Endothelial cell of umbilical vein (primary cell): ENCODE results near the gene ALKBH6. TPM values are rescaled to one million over a fixed set of nuclear protein-coding genes. Genes with fewer than 3 reads are reported as not detected.

Source experiments
- BruUV-seq: library from RNA; stranded (reverse); fragments of 400-500 nt; replicated peaks from 2 replicates; lab custom pipeline; 2021; lab: Mats Ljungman, UMichigan
- CTCF ChIA-PET: fragments of 300-600, 350-600 bp; sonication (Branson Sonifier 250); formaldehyde crosslinking; loops from one replicate; lab custom pipeline; 2021; ENCODE audit warnings: antibody characterized with exemption, inconsistent platforms; lab: Charles Lee
- POLR2A ChIA-PET: fragments of 300-600, 350-600 bp; sonication (Branson Sonifier 250); formaldehyde crosslinking; loops from one replicate; lab custom pipeline; 2021; ENCODE audit warnings: antibody characterized with exemption, inconsistent platforms; lab: Charles Lee
- DNase-seq: peaks from one replicate; pipeline ENCODE4 v3.0.0-alpha.2; 2011; ENCODE audit warnings: low read depth, low spot score
- FAIRE-seq: peaks from 2 replicates; lab custom pipeline; 2011; peaks lifted over from hg19 to GRCh38; lab: Jason Lieb, UNC
- H2AFZ ChIP-seq: 2 replicates; pipeline ENCODE4 v1.6.0; 2012; ENCODE audit warnings: low read depth, low read length, control low read depth, inconsistent platforms
- H3K27ac ChIP-seq: 2 replicates; pipeline ENCODE4 v1.5.1; 2011; ENCODE audit warnings: low read depth, mild to moderate bottlenecking, control low read depth, low read length, moderate library complexity; ENCODE audit not compliant: insufficient read depth
- H3K27me3 ChIP-seq, 2 experiments: 2 replicates each; pipeline versions ENCODE4 v1.6.0 to v1.6.1; 2011; ENCODE audit warnings: low read length in 2 of 2, mixed read lengths in 1 of 2; ENCODE audit not compliant: control insufficient read depth in 2 of 2, insufficient read depth in 2 of 2
- H3K36me3 ChIP-seq, 2 experiments: 2 replicates in 1 of 2; 3 replicates in 1 of 2; pipeline ENCODE4 v1.5.1; 2011; ENCODE audit warnings: low read length in 2 of 2, mild to moderate bottlenecking in 1 of 2, moderate library complexity in 1 of 2; ENCODE audit not compliant: control insufficient read depth in 2 of 2, insufficient read depth in 2 of 2; ENCODE audit errors: extremely low read depth in 1 of 2
- H3K4me1 ChIP-seq: 3 replicates; pipeline ENCODE4 v1.5.1; 2011; ENCODE audit warnings: mild to moderate bottlenecking, low read length; ENCODE audit not compliant: control insufficient read depth, insufficient read depth; ENCODE audit errors: extremely low read depth
- H3K4me2 ChIP-seq: 2 replicates; pipeline ENCODE4 v1.6.1; 2011; ENCODE audit warnings: low read length, control low read depth, mixed read lengths; ENCODE audit not compliant: insufficient read depth
- H3K4me3 ChIP-seq, 3 experiments: fragments of 200-600 bp in 1 of 3; sonication (generic), shearing (Covaris generic) in 1 of 3; replicated peaks in 1 of 3; 2 replicates each; pipeline ENCODE4 v1.5.1; 2011 to 2016; ENCODE audit warnings: control low read depth in 3 of 3, low read length in 3 of 3, mild to moderate bottlenecking in 2 of 3, inconsistent platforms in 1 of 3, low read depth in 1 of 3, moderate library complexity in 1 of 3; ENCODE audit not compliant: insufficient read depth in 1 of 3
- H3K79me2 ChIP-seq: 2 replicates; pipeline ENCODE4 v1.6.0; 2012; ENCODE audit warnings: low read length, inconsistent platforms; ENCODE audit not compliant: control insufficient read depth, insufficient read depth
- H3K9ac ChIP-seq: replicated peaks from 2 replicates; pipeline ENCODE3; 2011; ENCODE audit warnings: low read length, control low read depth; ENCODE audit not compliant: insufficient read depth; ENCODE audit errors: extremely low read depth
- H3K9me1 ChIP-seq: replicated peaks from 3 replicates; pipeline ENCODE4 v1.6.0; 2011; ENCODE audit warnings: mild to moderate bottlenecking, low read length; ENCODE audit not compliant: control insufficient read depth, insufficient read depth; ENCODE audit errors: extremely low read depth
- H3K9me3 ChIP-seq: replicated peaks from 2 replicates; pipeline ENCODE4 v1.5.1; 2012; ENCODE audit warnings: low read length, inconsistent platforms; ENCODE audit not compliant: control insufficient read depth, insufficient read depth
- H4K20me1 ChIP-seq: replicated peaks from 2 replicates; pipeline ENCODE3; 2011; ENCODE audit warnings: mild to moderate bottlenecking, low read length; ENCODE audit not compliant: control insufficient read depth, insufficient read depth; ENCODE audit errors: extremely low read depth
- GATA2 ChIP-seq: IDR thresholded peaks from 2 replicates; pipeline ENCODE4 v1.7.0; 2011; ENCODE audit warnings: low read depth, mild to moderate bottlenecking, moderate library complexity, mixed read lengths, low read length; ENCODE audit not compliant: insufficient read length, insufficient read depth
- POLR2A ChIP-seq: IDR thresholded peaks from 2 replicates; pipeline ENCODE4 v1.6.1; 2012; ENCODE audit warnings: low read depth, mild to moderate bottlenecking, control low read depth, low read length
- dilution Hi-C: fragments of 300-500 bp; cut with MboI; formaldehyde crosslinking; loops from one replicate; pipeline ENCODE4 v1.15.0; 2019; ENCODE audit warnings: low sequenced_read_pairs; ENCODE audit not compliant: extremely low pct_ligation_motif_present
- intact Hi-C: fragments of 100-400 bp; cut with micrococcal nuclease; formaldehyde crosslinking; loops from one replicate; pipeline ENCODE4 v1.10.0; 2022
- polyA plus RNA-seq, 4 experiments: library from polyadenylated mRNA; depleted of rRNA in 3 of 4; stranded (reverse) in 3 of 4; unstranded in 1 of 4; fragments of >200 nt; gene quantifications; 2 replicates each; pipeline versions ENCODE4 v1.2.1 to v1.2.3, GENCODE V29; 2011 to 2012; ENCODE audit warnings: missing spikeins in 1 of 4
- total RNA-seq: library from RNA; stranded (reverse); gene quantifications from 2 replicates; pipeline ENCODE4 v1.2.3, GENCODE V29; 2021
- TF ChIP-seq, protein P1 (sequence below), 2 donors: IDR thresholded peaks; 1 replicate in 1 of 2; 2 replicates in 1 of 2; pipeline ENCODE4 v1.5.1; 2011; ENCODE audit warnings: low read length in 2 of 2, mild to moderate bottlenecking in 2 of 2, moderate library complexity in 2 of 2, control low read depth in 1 of 2, inconsistent platforms in 1 of 2, low read depth in 1 of 2; ENCODE audit not compliant: insufficient read depth in 1 of 2; ENCODE audit errors: extremely low read depth in 1 of 2

The ALKBH6 gene
- total and polyA plus RNA-seq, 2 donors (not counting 3 experiments of a cell fraction or from before 2014, with no cell fraction given) = 17.3 to 26.7 TPM

DNA sequence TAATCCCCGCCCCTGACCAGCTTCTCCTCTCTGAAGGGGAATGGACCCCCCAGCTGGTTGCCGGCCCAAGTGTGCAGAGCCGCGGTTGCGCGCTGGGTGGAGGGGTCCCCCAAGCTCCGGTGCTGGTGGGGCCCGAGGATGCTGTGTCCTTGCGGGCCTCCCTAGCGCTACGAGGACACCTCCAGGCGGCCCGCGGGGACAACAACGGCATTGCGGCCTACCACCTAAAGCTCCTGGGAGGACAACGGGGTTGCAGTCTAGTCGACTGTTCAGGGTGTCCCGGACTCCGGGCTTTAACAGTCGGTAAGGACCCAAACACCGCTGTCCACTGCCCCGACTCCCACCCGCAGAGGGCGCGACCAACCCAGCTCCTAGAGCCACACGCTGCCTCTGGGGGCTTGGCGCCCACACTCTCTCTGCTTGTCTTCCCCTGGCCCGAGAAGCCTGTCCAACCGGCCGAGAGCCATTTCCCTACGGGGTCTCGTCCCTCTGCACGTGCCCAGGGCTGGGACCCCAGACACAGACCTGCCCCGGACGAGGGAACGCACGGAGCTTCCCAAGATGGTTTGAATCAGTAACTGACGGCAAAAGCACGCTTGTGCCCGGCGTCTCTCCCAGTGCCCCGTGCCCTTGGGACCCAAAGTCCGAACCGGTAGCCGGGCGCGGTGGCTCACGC, 20.0 kb downstream of the ALKBH6 start:
- dilution Hi-C loops = no loop called here
- Histone ChIP-seq H2AFZ (peak overlapping the region; percentile 87), H3K4me3 (peak overlapping the region in 1 of 3 experiments; percentile 12), H3K36me3 (no peaks in the 10 kb centered on the region), H3K9me3 (no peaks in the 10 kb centered on the region), H3K4me1 (peaks cover 10% of the 10 kb centered on the region), H3K9ac (no peak overlapping the region), H3K27ac (no peak overlapping the region), H3K79me2 (peaks cover 2% of the 10 kb centered on the region), H3K27me3 (peaks cover 0 to 2% of the 10 kb centered on the region in 2 experiments), H4K20me1 (no peaks in the 10 kb centered on the region), H3K4me2 (peak overlapping the region; percentile 91), H3K9me1 (no peaks in the 10 kb centered on the region)
- intact Hi-C loops = no loop called here
- CTCF ChIA-PET = interaction anchor here (1.3 to 1.9 kb wide), 4 partner anchors 18 to 60 kb away, joined by 3 to 6 read pairs (median 5); partner anchors contain the start of genes ALKBH6 and THAP8
- POLR2A ChIA-PET = no interaction called here
- no peak for FAIRE-seq
- BruUV-seq = no TSS peak
- peak; percentile 21 for DNase-seq
- TF ChIP-seq GATA2 (no peak), POLR2A (no peak)
- TF ChIP-seq, protein P1, sequence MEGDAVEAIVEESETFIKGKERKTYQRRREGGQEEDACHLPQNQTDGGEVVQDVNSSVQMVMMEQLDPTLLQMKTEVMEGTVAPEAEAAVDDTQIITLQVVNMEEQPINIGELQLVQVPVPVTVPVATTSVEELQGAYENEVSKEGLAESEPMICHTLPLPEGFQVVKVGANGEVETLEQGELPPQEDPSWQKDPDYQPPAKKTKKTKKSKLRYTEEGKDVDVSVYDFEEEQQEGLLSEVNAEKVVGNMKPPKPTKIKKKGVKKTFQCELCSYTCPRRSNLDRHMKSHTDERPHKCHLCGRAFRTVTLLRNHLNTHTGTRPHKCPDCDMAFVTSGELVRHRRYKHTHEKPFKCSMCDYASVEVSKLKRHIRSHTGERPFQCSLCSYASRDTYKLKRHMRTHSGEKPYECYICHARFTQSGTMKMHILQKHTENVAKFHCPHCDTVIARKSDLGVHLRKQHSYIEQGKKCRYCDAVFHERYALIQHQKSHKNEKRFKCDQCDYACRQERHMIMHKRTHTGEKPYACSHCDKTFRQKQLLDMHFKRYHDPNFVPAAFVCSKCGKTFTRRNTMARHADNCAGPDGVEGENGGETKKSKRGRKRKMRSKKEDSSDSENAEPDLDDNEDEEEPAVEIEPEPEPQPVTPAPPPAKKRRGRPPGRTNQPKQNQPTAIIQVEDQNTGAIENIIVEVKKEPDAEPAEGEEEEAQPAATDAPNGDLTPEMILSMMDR (IDR thresholded peaks at IDR 0.05; ENCODE audit: extremely low read depth in 1 of 2, insufficient read depth in 1 of 2, low read depth in 1 of 2, low read length in 2 of 2) = peak; percentile 6 to 16
